Measurements from ENCODE around the gene TBC1D4. TPM values are rescaled to one million over a fixed set of nuclear protein-coding genes. Genes with fewer than 3 reads are reported as not detected.

The TBC1D4 gene
- total RNA-seq, 4 donors from 2014 or later: 38.2 to 56.9 (median 43.9) TPM

GRCh38 chr13:75271846-75272245, 210.1 kb downstream of the TBC1D4 start:
- no peak for TF ChIP-seq CTCF (IDR thresholded peaks at IDR 0.05; ENCODE audit: low read depth)

- TF ChIP-seq CTCF (IDR thresholded peaks at IDR 0.05; ENCODE audit: low read depth): no peak
Observed at GRCh38 chr13:75264611-75265010, 217.4 kb downstream of the TBC1D4 start.

DNA sequence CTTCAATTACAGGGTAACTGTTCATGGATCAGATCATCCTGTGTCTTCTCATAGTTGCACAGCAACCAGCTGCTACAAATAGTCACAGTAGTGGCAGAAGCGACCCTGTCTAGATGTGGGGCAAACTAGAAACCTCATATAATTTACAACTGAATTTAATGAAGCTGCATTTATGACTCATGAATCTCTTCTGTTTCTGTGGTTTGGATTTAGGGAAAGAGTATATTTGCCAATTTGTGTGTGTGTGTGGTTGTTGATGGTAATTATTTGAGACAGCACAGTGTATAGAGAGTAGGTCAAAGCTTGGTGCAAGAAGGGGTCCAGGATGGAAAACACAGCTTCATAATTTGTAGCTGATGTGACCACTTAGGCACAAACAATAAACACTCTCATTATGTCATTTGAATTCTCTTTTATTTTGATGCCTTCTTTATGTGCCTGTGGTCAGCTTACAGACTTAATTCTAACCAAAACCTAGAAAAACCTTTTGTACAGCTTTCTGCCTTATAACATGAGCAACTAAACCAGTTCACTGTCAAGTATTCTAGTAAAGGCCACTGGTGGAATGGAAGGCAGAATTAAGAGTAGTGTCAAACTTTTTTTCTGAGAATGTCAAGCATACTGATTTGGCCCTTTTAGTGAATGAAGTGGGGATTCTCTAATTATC, 218.1 kb downstream of the TBC1D4 start:
- TF ChIP-seq CTCF (IDR thresholded peaks at IDR 0.05; ENCODE audit: low read depth): no peak

DNA sequence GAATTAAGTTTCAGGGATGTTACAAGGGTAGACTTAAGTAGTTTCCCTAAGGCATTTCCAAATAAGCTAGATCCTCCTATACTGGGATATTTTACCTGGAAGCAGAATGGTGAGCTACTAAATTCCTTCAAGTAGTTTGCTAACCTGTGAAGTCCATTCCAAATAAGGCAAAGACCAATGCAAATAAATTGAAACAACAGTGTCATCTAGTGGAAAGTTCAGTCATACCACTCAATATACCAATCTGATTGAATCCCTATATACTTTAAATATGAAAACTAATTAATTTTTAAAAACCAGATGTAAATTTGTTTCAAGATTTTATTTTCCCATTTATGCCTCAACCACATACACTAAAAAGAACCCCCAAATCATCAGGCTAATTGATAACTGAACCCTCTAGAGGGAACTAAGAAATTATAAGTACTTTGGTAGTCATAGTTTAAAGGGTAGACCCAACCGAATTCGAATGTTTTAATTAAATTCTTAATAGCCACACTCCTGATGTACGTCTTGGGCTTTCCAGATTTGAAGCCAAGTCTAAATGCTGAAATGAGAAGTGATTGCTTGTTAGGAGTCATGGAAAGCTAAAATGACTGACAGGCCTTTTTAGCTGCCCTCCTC, 223.7 kb downstream of the TBC1D4 start:
- no peak for TF ChIP-seq CTCF (IDR thresholded peaks at IDR 0.05; ENCODE audit: low read depth)

GRCh38 chr13:75256922-75257321, 225.0 kb downstream of the TBC1D4 start:
- TF ChIP-seq CTCF (IDR thresholded peaks at IDR 0.05; ENCODE audit: low read depth): no peak

- no peak for TF ChIP-seq CTCF (IDR thresholded peaks at IDR 0.05; ENCODE audit: low read depth)
Observed at GRCh38 chr13:75255653-75256052, 226.3 kb downstream of the TBC1D4 start.

DNA sequence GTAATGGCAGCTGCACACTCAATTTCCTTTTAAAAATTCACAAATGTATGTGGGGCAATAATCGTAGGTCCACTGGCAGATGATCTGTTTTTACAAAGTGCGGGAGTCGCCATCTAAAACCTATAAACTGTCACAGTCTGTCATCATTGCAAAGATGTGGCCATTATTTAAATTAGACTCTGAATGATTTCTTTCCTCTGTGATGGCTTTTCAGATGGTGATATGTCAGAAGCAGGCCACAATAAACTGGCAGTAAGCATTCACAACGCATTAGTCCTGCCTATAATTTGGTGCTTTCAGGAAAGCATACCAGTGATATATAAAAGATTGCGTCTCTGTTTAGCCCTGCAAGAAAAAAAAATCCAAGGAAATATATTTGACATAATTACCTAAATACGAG, 226.8 kb downstream of the TBC1D4 start:
- no peak for TF ChIP-seq CTCF (IDR thresholded peaks at IDR 0.05; ENCODE audit: low read depth)

Data from subcutaneous adipose tissue (tissue), 4 donors.